Spleen (tissue), 11 donors: Measurements from ENCODE around the gene TUT7. TPM values are rescaled to one million over a fixed set of nuclear protein-coding genes. Genes with fewer than 3 reads are reported as not detected.

Experiments used
- DNase-seq: peaks from one replicate; pipeline ENCODE4 v3.0.0-alpha.2; 2020
- H3K27ac ChIP-seq, 8 donors: fragments of 200-600 bp; sonication (generic) in 7 of 8; 1 replicate in 4 of 8; 2 replicates in 4 of 8; pipeline versions ENCODE4 v1.5.0 to v1.8.0; 2016 to 2021; ENCODE audit warnings: inconsistent platforms in 4 of 8, mild to moderate bottlenecking in 4 of 8, moderate library complexity in 1 of 8
- H3K27me3 ChIP-seq, 7 donors: fragments of 200-600 bp; sonication (generic) in 6 of 7; replicated peaks in 1 of 7; 1 replicate in 4 of 7; 2 replicates in 3 of 7; pipeline versions ENCODE4 v1.5.0 to v1.8.0; 2016 to 2021; ENCODE audit warnings: inconsistent platforms in 3 of 7, mild to moderate bottlenecking in 1 of 7
- H3K36me3 ChIP-seq, 6 donors: fragments of 200-600 bp; sonication (generic) in 5 of 6; 1 replicate in 4 of 6; 2 replicates in 2 of 6; pipeline versions ENCODE4 v1.5.0 to v1.8.0; 2016 to 2021; ENCODE audit warnings: inconsistent platforms in 2 of 6
- H3K4me1 ChIP-seq, 6 donors: fragments of 200-600 bp; sonication (generic) in 5 of 6; 1 replicate in 3 of 6; 2 replicates in 3 of 6; pipeline versions ENCODE4 v1.5.0 to v1.8.0; 2016 to 2021; ENCODE audit warnings: inconsistent platforms in 3 of 6
- H3K4me3 ChIP-seq, 8 donors: fragments of 200-600 bp; sonication (generic) in 7 of 8; 1 replicate in 4 of 8; 2 replicates in 4 of 8; pipeline versions ENCODE4 v1.5.0 to v1.8.0; 2016 to 2021; ENCODE audit warnings: inconsistent platforms in 4 of 8, mild to moderate bottlenecking in 4 of 8, moderate library complexity in 2 of 8
- H3K9me3 ChIP-seq, 8 donors: fragments of 200-600 bp; sonication (generic) in 7 of 8; 1 replicate in 4 of 8; 2 replicates in 4 of 8; pipeline versions ENCODE4 v1.5.0 to v1.8.0; 2016 to 2021; ENCODE audit warnings: inconsistent platforms in 4 of 8
- POLR2A ChIP-seq, 3 donors: fragments of 450-650 bp; IDR thresholded peaks; one replicate each; pipeline ENCODE4 v1.5.1; 2017; ENCODE audit warnings: antibody characterized with exemption in 3 of 3, mild to moderate bottlenecking in 1 of 3
- POLR2AphosphoS5 ChIP-seq, 3 donors: sonication (generic); formaldehyde crosslinking; IDR thresholded peaks; one replicate each; pipeline ENCODE4 v1.5.1; 2017; ENCODE audit warnings: antibody characterized with exemption in 3 of 3
- WGBS, 5 donors: extraction: QIAGEN DNeasy Blood & Tissue Kit in 3 of 5; methylation state at CpG; one replicate each; pipeline versions ENCODE4 v1.1.5 to v1.1.7; 2013 to 2018; 5-methylcytosine and 5-hydroxymethylcytosine counted together
- intact Hi-C: fragments of 100-400 bp; cut with DNase I; formaldehyde crosslinking; loops from one replicate; pipeline ENCODE4 v1.15.0; 2023; ENCODE audit warnings: low total_unique reads
- polyA plus RNA-seq, 3 donors: library from polyadenylated mRNA; stranded (reverse); fragments of 200-250 nt; gene quantifications; one replicate each; pipeline ENCODE4 v1.2.1, GENCODE V29; 2013
- total RNA-seq, 7 donors: library from RNA; depleted of rRNA in 3 of 7; stranded (reverse); fragments of >200 nt in 3 of 7; fragmentation: NEBNext Ultra II Directional in 4 of 7; extraction: Animal tissue kit (Norgen Biotek cat#: 25700) in 4 of 7; gene quantifications; one replicate each; pipeline versions ENCODE4 v1.1.0 to v1.2.1, GENCODE V29; 2016 to 2021
- TF ChIP-seq, protein P1 (sequence below), 11 experiments: fragments of 200-600 bp in 7 of 11; fragments of 450-650 bp in 4 of 11; sonication (generic) in 4 of 11; IDR thresholded peaks in 8 of 11; conservative IDR thresholded peaks in 3 of 11; 1 replicate in 7 of 11; 2 replicates in 4 of 11; pipeline versions ENCODE4 v1.4.0 to v1.8.0; 2016 to 2021; ENCODE audit warnings: antibody characterized with exemption in 11 of 11, inconsistent platforms in 4 of 11, mild to moderate bottlenecking in 1 of 11
- donor health status: healthy with polysubstance abuse.
- donor health status: DM: no; HTN: no; CAD: no; lungs with moderate emphysema.
- donor health status: DM: no; HTN: no; CAD: no.
- donor health status: Bipolar disorder and iron deficiency.
- donor health status: healthy.
- donor health status: DM: no; HTN: no; CAD: no.
- donor health status: DM: yes; HTN: yes; CAD: no.

The TUT7 gene
- total and polyA plus RNA-seq, 10 donors = 17.9 to 119 (median 58.8) TPM

DNA sequence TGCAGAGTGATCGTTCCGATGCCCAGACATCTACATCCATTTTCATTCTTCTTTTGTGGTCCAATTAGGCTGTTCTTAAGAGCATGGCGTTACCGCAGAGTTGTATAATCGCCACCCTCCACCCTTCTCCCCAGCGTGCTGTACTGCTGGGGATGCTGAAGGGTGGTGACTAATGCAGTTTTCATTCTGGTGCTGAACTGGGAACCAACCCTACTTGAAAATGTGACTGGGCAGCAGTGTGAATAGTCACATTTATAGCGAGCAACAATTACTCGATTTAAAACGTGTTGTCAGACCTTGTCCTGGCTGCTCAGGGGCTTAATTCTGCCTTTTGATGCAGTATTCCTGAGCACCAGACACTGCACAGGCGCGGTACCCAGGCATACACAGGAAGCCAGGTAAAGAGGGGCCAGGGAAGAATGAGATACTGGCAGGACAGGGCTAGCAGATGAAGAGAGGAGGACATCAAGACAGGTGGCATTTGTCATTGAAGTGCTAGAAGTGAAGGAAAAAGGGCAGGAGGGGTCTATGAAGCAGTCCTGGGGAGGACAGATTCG, 71.2 kb downstream of the TUT7 start:
- intact Hi-C loops = no loop called here
- 16 to 23% (median 17%) methylated on average over 12 of the region's 12 CpGs for WGBS, 5 donors
- Histone ChIP-seq H3K4me1 (peaks cover 20 to 66% (median 38%) of the 10 kb centered on the region in 6 donors), H3K36me3 (peaks cover 0 to 29% (median 9%) of the 10 kb centered on the region in 6 donors), H3K9me3 (no peaks in the 10 kb centered on the region), H3K27ac (peak overlapping the region; percentile 97 to 99 (median 98)), H3K27me3 (no peaks in the 10 kb centered on the region), H3K4me3 (peak overlapping the region; percentile 78 to 97 (median 91))
- TF ChIP-seq POLR2AphosphoS5 (IDR thresholded peaks at IDR 0.05) (no peak), POLR2A (IDR thresholded peaks at IDR 0.05) (no peak)
- TF ChIP-seq, protein P1, sequence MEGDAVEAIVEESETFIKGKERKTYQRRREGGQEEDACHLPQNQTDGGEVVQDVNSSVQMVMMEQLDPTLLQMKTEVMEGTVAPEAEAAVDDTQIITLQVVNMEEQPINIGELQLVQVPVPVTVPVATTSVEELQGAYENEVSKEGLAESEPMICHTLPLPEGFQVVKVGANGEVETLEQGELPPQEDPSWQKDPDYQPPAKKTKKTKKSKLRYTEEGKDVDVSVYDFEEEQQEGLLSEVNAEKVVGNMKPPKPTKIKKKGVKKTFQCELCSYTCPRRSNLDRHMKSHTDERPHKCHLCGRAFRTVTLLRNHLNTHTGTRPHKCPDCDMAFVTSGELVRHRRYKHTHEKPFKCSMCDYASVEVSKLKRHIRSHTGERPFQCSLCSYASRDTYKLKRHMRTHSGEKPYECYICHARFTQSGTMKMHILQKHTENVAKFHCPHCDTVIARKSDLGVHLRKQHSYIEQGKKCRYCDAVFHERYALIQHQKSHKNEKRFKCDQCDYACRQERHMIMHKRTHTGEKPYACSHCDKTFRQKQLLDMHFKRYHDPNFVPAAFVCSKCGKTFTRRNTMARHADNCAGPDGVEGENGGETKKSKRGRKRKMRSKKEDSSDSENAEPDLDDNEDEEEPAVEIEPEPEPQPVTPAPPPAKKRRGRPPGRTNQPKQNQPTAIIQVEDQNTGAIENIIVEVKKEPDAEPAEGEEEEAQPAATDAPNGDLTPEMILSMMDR (IDR thresholded peaks at IDR 0.05 in 8 of 11, conservative IDR thresholded peaks at IDR 0.05 in 3 of 11) = no peak
- DNase-seq = peak; percentile 72

DNA sequence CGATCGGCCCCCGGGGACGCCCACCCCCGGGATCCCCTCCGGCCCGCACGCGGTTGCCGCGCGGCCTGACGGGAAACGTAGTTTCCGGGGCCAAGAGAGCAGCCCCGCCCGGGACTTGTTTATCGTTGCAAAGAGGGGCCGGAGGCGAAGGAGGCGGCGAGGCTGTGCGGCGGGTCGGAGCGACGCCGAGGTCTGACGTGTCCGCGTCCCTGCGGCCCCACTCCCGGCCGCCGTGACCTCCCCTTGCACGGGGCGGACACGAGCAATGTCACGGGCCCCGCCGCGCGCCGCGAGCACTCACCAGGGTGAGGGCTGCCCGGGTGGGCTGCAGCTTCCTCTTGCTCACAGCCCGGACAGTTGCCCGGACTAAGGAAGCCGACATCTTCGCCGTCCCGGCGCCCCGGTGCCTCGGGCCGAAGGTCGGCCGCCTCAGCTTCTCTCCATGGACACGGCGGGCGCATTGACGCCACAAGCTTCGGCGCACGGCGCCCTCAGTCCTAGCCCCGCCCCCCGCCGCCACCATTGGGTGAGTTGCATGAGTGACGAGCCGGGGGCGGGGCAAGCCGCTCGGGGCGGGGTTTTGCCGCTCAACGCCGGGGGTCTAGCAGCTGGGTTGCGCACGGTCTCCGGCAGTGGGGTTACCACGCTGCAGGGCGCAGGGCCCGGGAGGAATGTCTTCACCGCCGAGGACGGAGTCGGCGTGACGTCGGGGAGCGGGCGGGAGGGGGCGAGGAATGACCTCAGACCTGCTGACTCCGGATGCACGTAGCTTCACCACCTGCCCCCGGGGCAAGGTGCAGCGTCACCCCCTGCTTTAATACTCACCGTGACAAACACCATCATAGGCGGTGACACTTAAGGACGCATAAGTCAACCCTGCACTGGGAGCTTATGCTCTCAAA, 71.9 kb downstream of the TUT7 start, which contains the start of gene ISCA1:
Gene ISCA1, minus strand, starts transcription at position 462 of the 902 bp plus-strand sequence. Its CDS starts 80 bp downstream, at position 382.
- peak; percentile 95 to 99 (median 96) for TF ChIP-seq POLR2AphosphoS5 (IDR thresholded peaks at IDR 0.05)
- TF ChIP-seq, protein P1 (IDR thresholded peaks at IDR 0.05 in 8 of 11, conservative IDR thresholded peaks at IDR 0.05 in 3 of 11) = peak in 1 of 11 experiments; percentile 26
- TF ChIP-seq POLR2A (IDR thresholded peaks at IDR 0.05) = peak in 2 of 3 donors; percentile 67 to 83
- H3K27me3 ChIP-seq = no peaks in the 10 kb centered on the region
- peak within 1 kb of the TSS; percentile 97 to 99 (median 98) for H3K27ac ChIP-seq
- peak within 1 kb of the TSS; percentile 78 to 97 (median 91) for H3K4me3 ChIP-seq
- H3K4me1 ChIP-seq = peaks cover 20 to 73% (median 41%) of the 10 kb centered on the region in 6 donors
- peak; percentile 99 for DNase-seq
- intact Hi-C loops = no loop called here
- H3K9me3 ChIP-seq = no peaks in the 10 kb centered on the region
- WGBS, 5 donors = 0 to 1% (median 0%) methylated on average over 69 to 101 of the region's 101 CpGs
- peaks cover 0 to 22% (median 2%) of the 10 kb centered on the region in 6 donors for H3K36me3 ChIP-seq

DNA sequence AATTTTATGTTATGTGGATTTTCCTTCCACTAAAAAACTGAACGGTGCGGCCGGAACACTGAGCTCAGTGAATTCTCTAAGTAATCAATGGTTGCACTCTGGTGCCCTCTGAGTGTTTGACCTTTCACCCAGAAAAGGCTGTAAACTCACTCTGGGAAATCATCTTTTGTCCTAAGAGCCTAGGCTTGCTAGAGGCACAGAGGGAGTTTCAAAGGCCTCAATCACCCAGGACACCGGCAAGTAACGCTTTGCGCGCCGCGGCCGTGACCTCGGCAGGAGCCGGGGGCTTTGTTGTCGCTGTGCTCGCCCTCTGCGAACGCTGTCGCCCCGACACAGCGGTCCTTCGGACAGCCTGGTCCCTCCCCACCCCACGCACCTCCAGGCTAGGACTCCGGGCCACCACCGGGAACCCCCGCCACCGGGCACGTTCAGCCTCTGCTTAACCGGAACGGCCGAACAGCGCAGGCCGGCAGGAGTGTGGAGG, 72.6 kb downstream of the TUT7 start:
- intact Hi-C loops = no loop called here
- no peak for TF ChIP-seq POLR2A (IDR thresholded peaks at IDR 0.05)
- TF ChIP-seq POLR2AphosphoS5 (IDR thresholded peaks at IDR 0.05) = no peak
- TF ChIP-seq, protein P1 (IDR thresholded peaks at IDR 0.05 in 8 of 11, conservative IDR thresholded peaks at IDR 0.05 in 3 of 11) = no peak
- WGBS, 5 donors = 1 to 3% (median 1%) methylated on average over 14 to 31 of the region's 31 CpGs

More for the DNA sequence above, 72.6 kb downstream of the TUT7 start:
- DNase-seq = no peak
- peaks cover 20 to 80% (median 45%) of the 10 kb centered on the region in 6 donors for H3K4me1 ChIP-seq
- H3K27ac ChIP-seq = peak overlapping the region; percentile 97 to 99 (median 98)
- H3K9me3 ChIP-seq = no peaks in the 10 kb centered on the region
- H3K4me3 ChIP-seq = peak overlapping the region; percentile 78 to 97 (median 91)
- no peaks in the 10 kb centered on the region for H3K27me3 ChIP-seq
- peaks cover 0 to 16% (median 0%) of the 10 kb centered on the region in 6 donors for H3K36me3 ChIP-seq
